ENCODE data around the gene EFCAB14. TPM values are rescaled to one million over a fixed set of nuclear protein-coding genes. Genes with fewer than 3 reads are reported as not detected.

The EFCAB14 gene
- total and polyA plus RNA-seq, 9 of the 15 experiments (the other 6 are each of a cell fraction or from before 2014, with no cell fraction given): 7.3 to 49.0 (median 37.3) TPM

- intact Hi-C loops (cut with micrococcal nuclease): no loop called here
- ChIA-PET CTCF (ENCODE audit: low intra/inter-chr PET ratio) (no interaction called here), POLR2A (interaction anchor here (0.6 to 0.8 kb wide), 2 partner anchors 11 to 33 kb away, joined by 3 to 4 read pairs; no protein-coding TSS in a partner anchor)
- H3K4me2 ChIP-seq (ENCODE audit: insufficient read depth, low read length): no peak overlapping the region
- peaks cover 0 to 4% of the 10 kb centered on the region in 2 experiments; a peak in 1 of 5 replicates for H3K27me3 ChIP-seq (ENCODE audit: control insufficient read depth in 2 of 2, insufficient read depth in 2 of 2, low read length in 2 of 2)
- H3K36me3 ChIP-seq (ENCODE audit: control insufficient read depth, insufficient read depth, low read length): no peaks in the 10 kb centered on the region
- no TSS peak for BruUV-seq (replicated peaks)
- H3K9ac ChIP-seq (ENCODE audit: insufficient read depth in 1 of 2, low read depth in 2 of 2, low read length in 2 of 2): no peak overlapping the region
- TF ChIP-seq PRMT5 (CRISPR knock-in tag; IDR thresholded peaks at IDR 0.05) (no peak), E2F3 (CRISPR knock-in tag; IDR thresholded peaks at IDR 0.05) (no peak), CREB3L1 (IDR thresholded peaks at IDR 0.05; ENCODE audit: borderline replicate concordance, low read depth) (no peak)
- H4K20me1 ChIP-seq (replicated peaks; ENCODE audit: control insufficient read depth, insufficient read depth, low read length): no peaks in the 10 kb centered on the region
- H3K4me3 ChIP-seq: no peak overlapping the region
- DNase-seq (ENCODE audit: extremely low read depth in 1 of 4, low spot score in 3 of 4) (no peak), ATAC-seq (no peak; the same call in 2 of the 3 replicates), FAIRE-seq (no peak)
- no peaks in the 10 kb centered on the region for H3K79me2 ChIP-seq (ENCODE audit: control insufficient read depth, insufficient read depth, low read length)
- H3K9me1 ChIP-seq (ENCODE audit: control insufficient read depth, insufficient read depth, low read length): no peaks in the 10 kb centered on the region
- H3K4me1 ChIP-seq (replicated peaks in 1 of 2; ENCODE audit: control insufficient read depth in 2 of 2, insufficient read depth in 2 of 2, low read length in 2 of 2): no peaks in the 10 kb centered on the region
- no peaks in the 10 kb centered on the region for H3K9me3 ChIP-seq (replicated peaks; ENCODE audit: control insufficient read depth, insufficient read depth, low read depth, low read length)
- in situ Hi-C loops (cut with MboI): no loop called here
- no peak overlapping the region for H2AFZ ChIP-seq (ENCODE audit: low read depth, low read length)
- no peak overlapping the region for H3K27ac ChIP-seq (ENCODE audit: extremely low read depth, low read depth, low read length)
These were observed 39.1 kb upstream of the EFCAB14 start for GRCh38 chr1:46757956-46758528.

Data from K562 (cell line).